Measurements from ENCODE around the gene DYRK3. TPM values are rescaled to one million over a fixed set of nuclear protein-coding genes. Genes with fewer than 3 reads are reported as not detected.

The DYRK3 gene
- total and polyA plus RNA-seq, 2 of the 13 experiments (the other 11 are each of a cell fraction or from before 2014, with no cell fraction given) = 0.48 to 2.8 TPM

DNA sequence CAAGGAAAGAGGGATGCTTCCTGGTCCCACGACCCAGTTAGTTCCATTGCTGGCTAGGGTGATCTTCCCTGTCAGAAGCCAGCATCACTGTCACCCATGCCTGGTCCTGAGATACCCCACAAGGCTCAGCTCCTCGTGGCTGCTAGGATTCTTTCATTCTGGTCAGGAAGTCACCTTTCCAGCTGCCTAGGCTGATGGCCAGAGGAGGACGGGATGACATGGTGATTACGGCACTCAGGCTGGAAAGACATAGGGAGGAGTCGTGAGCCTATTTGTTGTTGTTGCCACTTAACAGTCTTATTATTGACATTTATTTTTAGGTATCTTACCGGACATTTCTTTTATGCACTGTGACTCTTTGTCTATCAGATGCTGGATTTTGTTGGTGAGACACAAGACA, 29.4 kb downstream of the DYRK3 start:
- ATAC-seq (no peak), DNase-seq (ENCODE audit: low spot score) (no peak), FAIRE-seq (no peak)
- H4K20me1 ChIP-seq (ENCODE audit: insufficient read depth, low read length) = no peaks in the 10 kb centered on the region
- no peaks in the 10 kb centered on the region for H3K9me3 ChIP-seq (ENCODE audit: low read length)
- WGBS (ENCODE audit: low lambda C conversion rate) = 40% methylated on average over 6 of the region's 6 CpGs
- H3K27me3 ChIP-seq (ENCODE audit: control insufficient read depth in 1 of 2, insufficient read depth in 2 of 2, low read length in 2 of 2) = peaks cover 2 to 31% of the 10 kb centered on the region in 2 experiments; a peak in 4 of 5 replicates
- no peak overlapping the region for H3K4me3 ChIP-seq (replicated peaks in 1 of 3; ENCODE audit: insufficient read depth in 1 of 3, low read depth in 2 of 3, low read length in 3 of 3)
- CTCF ChIA-PET (ENCODE audit: low intra/inter-chr PET ratio, low total read pairs) = interaction anchor here (0.5 to 3.7 kb wide), 5 partner anchors 30 to 175 kb away, joined by 3 to 33 read pairs (median 17); partner anchors contain the start of gene DYRK3
- H3K79me2 ChIP-seq (ENCODE audit: insufficient read depth, low read length) = no peaks in the 10 kb centered on the region
- in situ Hi-C loops (cut with HindIII; ENCODE audit: extremely low pct_ligation_motif_present, low pct_unique_long_range_greater_than_20kb) (loop anchor here (5.0 kb wide), 1 partner anchor 32 kb away; no protein-coding TSS in a partner anchor), intact Hi-C loops (cut with micrococcal nuclease; ENCODE audit: unreplicated experiment) (loop anchor here (1.0 to 2.0 kb wide), 3 partner anchors 30 to 174 kb away; no protein-coding TSS in a partner anchor)
- H3K27ac ChIP-seq (ENCODE audit: extremely low read length, insufficient read depth, low read length) = no peak overlapping the region
- no peaks in the 10 kb centered on the region for H3K36me3 ChIP-seq (replicated peaks in 1 of 2; ENCODE audit: control insufficient read depth in 1 of 2, insufficient read depth in 2 of 2, low read length in 2 of 2)
- POLR2A ChIA-PET = interaction anchor here (1.8 kb wide), 1 partner anchor 29 kb away, joined by 14 read pairs; the partner anchor contains the start of gene DYRK3
- no peak overlapping the region for H3K4me2 ChIP-seq (ENCODE audit: low read depth, low read length)
- no peak overlapping the region for H3K9ac ChIP-seq (ENCODE audit: insufficient read depth, low read depth, low read length)
- no peak overlapping the region for H2AFZ ChIP-seq (ENCODE audit: low read length)
- TF ChIP-seq ZBTB42 (CRISPR knock-in tag; IDR thresholded peaks at IDR 0.05) (no peak), SIN3B (IDR thresholded peaks at IDR 0.05; ENCODE audit: low read length) (no peak)
- BruUV-seq (replicated peaks) = no TSS peak
- peaks cover under 1% of the 10 kb centered on the region; the same call in 1 of the 2 replicates for H3K4me1 ChIP-seq (ENCODE audit: insufficient read depth, low read length)

DNA sequence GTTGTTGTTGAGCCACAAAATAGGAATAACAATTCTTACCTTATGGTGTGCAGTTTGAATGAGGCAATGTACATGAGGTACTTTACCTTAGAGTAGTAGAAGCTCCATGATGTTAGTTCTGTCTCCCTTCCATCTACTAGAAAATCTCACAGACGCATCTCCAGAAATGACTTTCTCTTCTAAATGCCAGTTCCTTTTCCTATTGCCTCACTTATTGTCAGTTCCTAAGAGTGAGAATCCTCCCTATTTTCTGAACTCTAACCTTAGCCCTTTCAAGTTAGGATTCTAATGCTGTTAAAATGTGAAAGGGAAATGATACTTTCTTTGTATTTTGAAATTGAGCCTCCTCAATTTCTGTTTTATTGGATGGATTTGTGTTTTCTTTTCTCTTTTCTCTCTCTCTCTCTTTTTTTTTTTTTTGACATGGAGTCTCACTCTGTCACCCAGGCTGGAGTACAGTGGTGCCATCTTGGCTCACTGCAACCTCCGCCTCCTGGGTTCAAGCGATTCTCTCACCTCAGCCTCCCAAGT, 30.8 kb downstream of the DYRK3 start:
- no peak for ATAC-seq
- Histone ChIP-seq H3K27ac (ENCODE audit: extremely low read length, insufficient read depth, low read length) (no peak overlapping the region), H3K4me1 (ENCODE audit: insufficient read depth, low read length) (0 out of 2 replicates have a peak, but pooled peaks cover 7% of the 10 kb centered on the region), H2AFZ (ENCODE audit: low read length) (no peak overlapping the region), H3K27me3 (ENCODE audit: control insufficient read depth in 1 of 2, insufficient read depth in 2 of 2, low read length in 2 of 2) (peaks cover 2 to 43% of the 10 kb centered on the region in 2 experiments; a peak in 4 of 5 replicates), H4K20me1 (ENCODE audit: insufficient read depth, low read length) (no peaks in the 10 kb centered on the region), H3K79me2 (ENCODE audit: insufficient read depth, low read length) (no peaks in the 10 kb centered on the region), H3K4me3 (replicated peaks in 1 of 3; ENCODE audit: insufficient read depth in 1 of 3, low read depth in 2 of 3, low read length in 3 of 3) (no peak overlapping the region), H3K9ac (ENCODE audit: insufficient read depth, low read depth, low read length) (no peak overlapping the region), H3K4me2 (ENCODE audit: low read depth, low read length) (no peak overlapping the region), H3K36me3 (replicated peaks in 1 of 2; ENCODE audit: control insufficient read depth in 1 of 2, insufficient read depth in 2 of 2, low read length in 2 of 2) (no peaks in the 10 kb centered on the region), H3K9me3 (ENCODE audit: low read length) (no peaks in the 10 kb centered on the region)
- no TSS peak for BruUV-seq (replicated peaks)
- 62% methylated on average over 3 of the region's 3 CpGs for WGBS (ENCODE audit: low lambda C conversion rate)
- in situ Hi-C loops (cut with HindIII; ENCODE audit: extremely low pct_ligation_motif_present, low pct_unique_long_range_greater_than_20kb) (loop anchor here (5.0 kb wide), 1 partner anchor 34 kb away; no protein-coding TSS in a partner anchor), intact Hi-C loops (cut with micrococcal nuclease; ENCODE audit: unreplicated experiment) (no loop called here)
- POLR2A ChIA-PET = no interaction called here
- CTCF ChIA-PET (ENCODE audit: low intra/inter-chr PET ratio, low total read pairs) = no interaction called here
- no peak for TF ChIP-seq RXRB (CRISPR knock-in tag; IDR thresholded peaks at IDR 0.05; ENCODE audit: borderline replicate concordance)
- TF ChIP-seq, protein P1, sequence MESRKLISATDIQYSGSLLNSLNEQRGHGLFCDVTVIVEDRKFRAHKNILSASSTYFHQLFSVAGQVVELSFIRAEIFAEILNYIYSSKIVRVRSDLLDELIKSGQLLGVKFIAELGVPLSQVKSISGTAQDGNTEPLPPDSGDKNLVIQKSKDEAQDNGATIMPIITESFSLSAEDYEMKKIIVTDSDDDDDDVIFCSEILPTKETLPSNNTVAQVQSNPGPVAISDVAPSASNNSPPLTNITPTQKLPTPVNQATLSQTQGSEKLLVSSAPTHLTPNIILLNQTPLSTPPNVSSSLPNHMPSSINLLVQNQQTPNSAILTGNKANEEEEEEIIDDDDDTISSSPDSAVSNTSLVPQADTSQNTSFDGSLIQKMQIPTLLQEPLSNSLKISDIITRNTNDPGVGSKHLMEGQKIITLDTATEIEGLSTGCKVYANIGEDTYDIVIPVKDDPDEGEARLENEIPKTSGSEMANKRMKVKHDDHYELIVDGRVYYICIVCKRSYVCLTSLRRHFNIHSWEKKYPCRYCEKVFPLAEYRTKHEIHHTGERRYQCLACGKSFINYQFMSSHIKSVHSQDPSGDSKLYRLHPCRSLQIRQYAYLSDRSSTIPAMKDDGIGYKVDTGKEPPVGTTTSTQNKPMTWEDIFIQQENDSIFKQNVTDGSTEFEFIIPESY (CRISPR knock-in tag; IDR thresholded peaks at IDR 0.05) = no peak
- TF ChIP-seq PHF21A (CRISPR knock-in tag; IDR thresholded peaks at IDR 0.05) = no peak
- TF ChIP-seq POGZ (CRISPR knock-in tag; IDR thresholded peaks at IDR 0.05) = no peak
- no peak for TF ChIP-seq AGO1 (IDR thresholded peaks at IDR 0.05; ENCODE audit: low read depth, low read length, poor library complexity, severe bottlenecking)
- TF ChIP-seq ZMYM3 (CRISPR knock-in tag; IDR thresholded peaks at IDR 0.05) = no peak
- no peak for TF ChIP-seq ZSCAN12 (CRISPR knock-in tag; IDR thresholded peaks at IDR 0.05)
- no peak for TF ChIP-seq IRX3 (CRISPR knock-in tag; IDR thresholded peaks at IDR 0.05; ENCODE audit: borderline replicate concordance, low read depth)
- DNase-seq (ENCODE audit: low spot score) = no peak
- FAIRE-seq = no peak
